Activated CD4-positive, alpha-beta T cell treated with anti-CD3 and anti-CD28 coated beads, Interleukin-2, amount 10 ng/mL, durations not matched to agents 24 days and 14 days (primary cell): ENCODE data around the gene ICAM4. TPM values are rescaled to one million over a fixed set of nuclear protein-coding genes. Genes with fewer than 3 reads are reported as not detected.

Source experiments
- DNase-seq: peaks from one replicate; pipeline ENCODE4 v3.0.0; 2022
- H3K27ac Mint-ChIP-seq: one replicate; pipeline ENCODE4 v1.8.0; 2022; ENCODE audit warnings: mild to moderate bottlenecking, mixed read lengths
- H3K27me3 Mint-ChIP-seq: one replicate; pipeline ENCODE4 v1.8.0; 2022; ENCODE audit warnings: mixed read lengths
- H3K36me3 Mint-ChIP-seq: one replicate; pipeline ENCODE4 v1.8.0; 2022; ENCODE audit warnings: low read depth, mild to moderate bottlenecking, mixed read lengths
- H3K4me1 Mint-ChIP-seq: one replicate; pipeline ENCODE4 v1.8.0; 2021; ENCODE audit warnings: mixed read lengths
- H3K4me3 Mint-ChIP-seq: one replicate; pipeline ENCODE4 v1.8.0; 2022; ENCODE audit warnings: mild to moderate bottlenecking, moderate library complexity, mixed read lengths
- H3K9me3 Mint-ChIP-seq: one replicate; pipeline ENCODE4 v1.8.0; 2021; ENCODE audit warnings: mixed read lengths
- intact Hi-C: fragments of 100-400 bp; cut with micrococcal nuclease; formaldehyde crosslinking; loops from one replicate; pipeline ENCODE4 v1.15.1; 2023
- total RNA-seq: library from RNA; stranded (reverse); gene quantifications from 2 replicates; pipeline ENCODE4 v1.2.3, GENCODE V29; 2022

Gene ICAM4
- total RNA-seq, 1 donor from 2014 or later, result 0.79 TPM

DNA sequence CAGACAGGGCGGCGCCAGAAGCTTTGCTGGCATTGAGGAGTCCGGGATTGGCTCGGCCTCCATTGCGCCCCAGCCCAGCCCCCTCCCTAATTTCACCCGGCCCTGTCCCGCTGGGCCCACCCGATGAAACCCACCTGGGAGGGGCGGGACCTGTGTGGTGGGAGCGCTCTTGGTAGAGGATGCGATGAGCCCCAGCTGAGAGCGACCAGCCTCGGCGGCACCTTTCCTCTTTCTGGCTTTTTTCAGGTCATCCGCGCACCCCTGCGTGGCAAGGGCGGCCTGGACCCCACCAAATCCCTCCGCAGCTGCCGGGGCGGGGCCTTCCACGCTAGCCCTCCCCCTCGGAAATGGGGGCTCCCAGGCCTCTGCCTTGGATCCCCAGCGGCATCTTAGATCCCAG is 22.7 kb downstream of the ICAM4 start, which contains the start of gene ZGLP1:
Gene ZGLP1 (minus strand): TSS at position 393 of the 400 bp plus-strand sequence.
- Mint-ChIP-seq H3K27ac (no peak within 1 kb of the TSS), H3K9me3 (no peaks in the 10 kb centered on the region), H3K36me3 (peaks cover 1% of the 10 kb centered on the region), H3K27me3 (no peaks in the 10 kb centered on the region), H3K4me3 (no peak within 1 kb of the TSS), H3K4me1 (peaks cover 8% of the 10 kb centered on the region)
- intact Hi-C loops, result no loop called here
- no peak for DNase-seq

DNA sequence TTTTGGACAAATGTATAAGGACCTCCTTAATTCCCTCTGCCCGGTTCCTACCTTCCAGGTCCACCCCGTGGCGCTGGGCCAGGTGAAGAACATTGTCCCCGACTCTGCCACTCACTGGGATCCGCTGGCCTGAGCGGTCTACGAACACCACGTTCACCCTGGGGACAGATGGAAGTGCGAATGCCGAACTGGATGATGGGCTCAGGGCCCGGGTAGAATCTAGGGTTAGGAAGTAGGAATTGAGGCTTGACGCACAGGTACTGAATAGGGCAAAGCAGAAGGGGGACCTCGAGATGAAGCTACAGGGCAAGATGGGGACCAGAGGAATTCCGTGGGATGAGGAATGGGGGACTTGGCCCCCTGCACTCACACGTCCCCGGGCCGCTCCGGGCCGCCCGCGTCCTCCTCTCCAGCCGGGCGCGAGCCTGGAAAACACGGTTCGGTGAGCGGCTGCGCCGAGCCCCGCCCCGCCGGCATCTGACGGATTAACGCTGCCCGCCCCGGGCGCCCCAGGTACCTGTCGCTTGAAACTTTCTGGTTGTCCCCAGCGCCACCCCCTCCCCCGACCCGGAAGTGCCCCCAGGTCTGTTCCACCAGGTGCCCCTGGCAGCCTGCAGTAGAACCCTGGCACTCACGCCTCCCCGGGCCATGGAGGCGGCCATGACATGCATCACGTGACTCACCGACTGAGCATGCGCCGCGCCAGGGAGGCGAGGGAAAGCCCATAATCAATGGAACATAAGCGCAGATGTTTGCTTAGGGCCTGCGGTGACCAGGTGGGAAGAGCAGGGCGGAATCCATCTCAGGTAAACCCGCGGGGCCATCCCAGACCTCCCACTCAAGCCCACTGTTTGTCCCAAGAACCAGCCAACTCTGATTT is 28.8 kb downstream of the ICAM4 start, which contains the start of gene FDX2:
Gene FDX2 (minus strand): TSS at position 681 of the 880 bp plus-strand sequence. CDS start 19 bp downstream, at position 662.
- Mint-ChIP-seq H3K4me3 (peak within 1 kb of the TSS; percentile 86), H3K36me3 (peaks cover 21% of the 10 kb centered on the region), H3K27me3 (no peaks in the 10 kb centered on the region), H3K27ac (peak within 1 kb of the TSS; percentile 83), H3K9me3 (no peaks in the 10 kb centered on the region), H3K4me1 (peaks cover 14% of the 10 kb centered on the region)
- intact Hi-C loops, result loop anchor here (5.0 kb wide), 1 partner anchor 43 kb away; the partner anchor contains the start of gene ICAM1
- peak; percentile 97 for DNase-seq

DNA sequence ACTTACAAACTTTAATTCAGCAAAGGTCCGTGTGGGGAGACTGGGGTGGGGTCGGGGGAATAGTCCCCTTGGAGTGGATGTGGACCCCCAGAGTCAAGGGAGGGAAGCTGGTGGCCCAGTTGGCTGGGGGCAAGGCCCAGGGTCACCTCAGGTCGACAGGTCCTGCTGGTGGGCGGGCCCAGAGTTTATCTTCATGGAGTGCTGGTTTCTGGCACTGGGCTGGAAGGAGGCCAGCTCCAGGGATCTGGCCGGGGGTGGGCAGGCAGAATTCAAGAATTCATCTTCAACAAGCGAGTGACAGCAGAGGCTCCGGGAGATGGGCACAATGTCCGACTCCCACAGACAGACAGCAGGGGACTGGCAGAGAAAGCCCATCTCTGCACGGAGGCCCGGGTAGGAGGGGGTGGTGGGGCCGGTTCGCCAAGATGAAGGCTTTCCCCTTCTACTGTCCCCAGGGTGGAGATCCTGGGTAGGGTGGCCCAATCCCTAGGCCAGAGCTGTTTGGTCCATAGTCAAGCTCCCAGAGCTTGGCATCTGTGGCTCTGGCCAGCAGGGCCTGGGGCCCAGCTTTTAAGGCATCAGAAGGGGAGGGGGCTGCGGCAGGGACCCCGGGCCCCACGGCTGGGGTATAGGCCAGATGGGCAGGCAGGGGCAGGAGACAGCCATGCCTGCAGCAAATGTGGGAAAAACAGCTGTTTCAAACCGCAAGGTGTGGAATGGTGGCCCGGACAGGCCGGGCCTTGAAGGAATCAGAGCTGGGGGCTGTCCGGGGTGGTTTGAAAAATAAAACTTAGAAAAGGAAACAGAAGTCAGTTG is 29.7 kb downstream of the ICAM4 start:
- Mint-ChIP-seq H3K4me1 (peaks cover 14% of the 10 kb centered on the region), H3K9me3 (no peaks in the 10 kb centered on the region), H3K36me3 (peaks cover 21% of the 10 kb centered on the region), H3K27ac (peak overlapping the region; percentile 83), H3K27me3 (no peaks in the 10 kb centered on the region), H3K4me3 (peak overlapping the region; percentile 86)
- no peak for DNase-seq
- intact Hi-C loops, result loop anchor here (5.0 kb wide), 1 partner anchor 44 kb away; the partner anchor contains the start of gene ICAM1

DNA sequence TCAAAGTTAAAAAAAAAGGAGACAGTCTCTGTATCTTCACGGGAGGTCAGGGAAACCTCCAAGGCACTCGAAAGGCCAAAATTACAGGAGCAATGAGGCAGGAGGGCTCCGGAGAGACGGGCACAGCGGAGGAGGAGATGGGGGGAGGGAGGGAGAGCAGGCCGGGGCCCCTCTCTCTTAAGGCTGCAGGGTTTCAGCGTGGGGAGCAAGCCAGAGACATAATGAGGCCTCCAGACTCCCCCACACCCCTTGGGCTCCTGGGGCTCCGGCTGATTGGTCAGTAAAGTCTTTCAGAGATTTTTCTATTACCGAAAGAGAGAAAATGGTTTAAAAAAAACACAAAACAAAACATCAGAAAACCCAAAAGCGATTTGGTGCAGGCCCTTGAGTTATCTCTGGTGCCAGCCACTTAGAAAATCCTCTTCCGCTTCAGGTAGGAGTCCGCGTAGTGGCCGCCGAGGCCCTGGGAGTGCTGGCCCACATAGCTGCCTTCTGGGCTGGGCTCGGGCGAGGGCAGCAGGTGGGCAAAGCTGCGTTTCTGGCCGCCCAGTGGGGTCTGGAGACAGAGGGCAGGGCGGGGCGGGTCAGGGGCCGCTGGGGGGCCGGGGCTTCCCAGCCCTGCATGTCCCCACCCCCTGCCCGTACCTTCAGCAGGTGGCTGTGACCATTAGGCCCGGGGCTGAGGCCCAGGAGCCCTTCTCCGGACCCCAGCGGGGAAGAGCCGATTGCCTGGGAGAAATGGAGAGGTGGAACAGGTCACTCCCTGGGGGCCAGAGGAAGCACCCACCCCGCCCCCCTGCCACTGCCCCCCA is 30.5 kb downstream of the ICAM4 start:
- H3K4me1 Mint-ChIP-seq, result peaks cover 14% of the 10 kb centered on the region
- H3K4me3 Mint-ChIP-seq, result no peak overlapping the region
- DNase-seq, result no peak
- H3K27ac Mint-ChIP-seq, result no peak overlapping the region
- no peaks in the 10 kb centered on the region for H3K9me3 Mint-ChIP-seq
- H3K36me3 Mint-ChIP-seq, result peaks cover 26% of the 10 kb centered on the region
- no peaks in the 10 kb centered on the region for H3K27me3 Mint-ChIP-seq
- intact Hi-C loops, result loop anchor here (5.0 kb wide), 1 partner anchor 45 kb away; the partner anchor contains the start of gene ICAM1

DNA sequence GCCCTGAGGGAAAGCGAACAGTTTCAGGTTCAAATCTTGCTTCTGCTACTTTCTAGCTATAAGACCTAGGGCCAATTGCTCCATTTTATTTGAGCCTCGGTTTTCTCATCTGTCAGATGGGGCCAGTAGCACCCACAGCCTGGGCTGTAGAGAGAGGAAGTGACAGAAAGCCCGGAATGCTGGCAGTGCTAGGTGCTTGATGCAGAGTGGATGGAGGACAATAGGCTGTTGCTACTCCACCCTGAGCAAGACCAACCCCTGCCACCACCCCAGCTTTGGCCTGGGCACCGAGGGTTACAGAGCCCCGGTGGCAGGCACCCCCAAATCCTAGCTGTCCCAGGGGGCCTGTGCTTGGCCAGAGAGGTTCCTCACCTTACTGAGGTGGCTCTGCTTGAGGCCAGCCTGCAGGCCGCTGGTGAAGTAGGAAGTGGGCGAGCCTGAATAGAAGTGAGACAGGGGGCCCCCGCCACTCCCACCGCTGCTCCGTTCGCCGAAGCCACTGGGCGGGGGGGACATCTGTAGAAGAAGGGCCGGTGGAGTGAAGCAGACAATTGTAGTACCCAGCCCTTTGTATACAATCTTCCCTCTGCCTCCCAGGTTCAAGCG is 31.2 kb downstream of the ICAM4 start:
- intact Hi-C loops, result loop anchor here (5.0 kb wide), 1 partner anchor 46 kb away; the partner anchor contains the start of gene ICAM1
- Mint-ChIP-seq H3K9me3 (no peaks in the 10 kb centered on the region), H3K27me3 (no peaks in the 10 kb centered on the region), H3K4me3 (no peak overlapping the region), H3K4me1 (peaks cover 14% of the 10 kb centered on the region), H3K36me3 (peaks cover 26% of the 10 kb centered on the region), H3K27ac (no peak overlapping the region)
- DNase-seq, result no peak

DNA sequence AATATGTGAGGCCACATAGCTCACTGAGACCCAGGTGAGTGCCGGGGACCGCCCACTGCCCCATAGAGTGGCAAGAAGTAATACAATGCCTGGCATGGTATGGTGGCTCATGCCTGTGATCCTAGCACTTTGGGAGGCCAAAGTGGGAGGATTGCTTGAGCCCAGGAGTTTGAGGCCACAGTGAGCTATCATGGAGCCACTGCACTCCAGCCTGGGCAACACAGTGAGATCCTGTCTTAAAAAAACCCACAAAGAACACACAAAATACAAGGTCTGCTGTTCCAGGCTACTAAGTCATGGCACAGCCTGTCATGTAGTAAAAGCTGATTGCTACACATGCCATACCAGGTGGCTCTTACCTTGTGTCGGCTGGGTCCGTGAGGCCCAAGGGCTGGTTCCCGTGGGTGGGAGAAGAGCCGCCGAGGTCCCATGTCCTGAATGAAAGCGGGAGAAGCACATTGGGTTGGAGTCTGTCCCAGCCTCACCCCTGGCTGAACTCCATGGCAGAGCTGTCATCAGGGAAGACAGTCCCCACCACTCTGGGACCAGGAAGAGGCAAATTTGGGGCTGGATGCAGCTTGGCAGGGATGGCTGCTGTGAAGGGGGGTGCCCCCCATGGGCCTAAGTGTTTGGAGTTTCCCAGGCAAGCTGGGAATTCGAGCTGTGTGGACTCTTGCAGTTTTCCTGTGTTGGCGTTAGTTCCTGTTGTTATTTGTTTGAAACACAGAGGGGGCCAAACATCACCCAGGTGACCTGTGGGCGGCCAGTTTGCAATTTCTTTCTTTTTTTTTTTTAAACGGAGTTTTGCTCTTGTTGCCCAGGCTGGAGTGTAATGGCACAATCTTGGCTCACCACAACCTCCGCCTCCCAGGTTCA is 32.3 kb downstream of the ICAM4 start:
- Mint-ChIP-seq H3K4me1 (peaks cover 14% of the 10 kb centered on the region), H3K36me3 (peaks cover 31% of the 10 kb centered on the region), H3K27me3 (no peaks in the 10 kb centered on the region), H3K27ac (no peak overlapping the region), H3K4me3 (no peak overlapping the region), H3K9me3 (no peaks in the 10 kb centered on the region)
- intact Hi-C loops, result loop anchor here (5.0 kb wide), 1 partner anchor 47 kb away; the partner anchor contains the start of gene ICAM1
- DNase-seq, result no peak

DNA sequence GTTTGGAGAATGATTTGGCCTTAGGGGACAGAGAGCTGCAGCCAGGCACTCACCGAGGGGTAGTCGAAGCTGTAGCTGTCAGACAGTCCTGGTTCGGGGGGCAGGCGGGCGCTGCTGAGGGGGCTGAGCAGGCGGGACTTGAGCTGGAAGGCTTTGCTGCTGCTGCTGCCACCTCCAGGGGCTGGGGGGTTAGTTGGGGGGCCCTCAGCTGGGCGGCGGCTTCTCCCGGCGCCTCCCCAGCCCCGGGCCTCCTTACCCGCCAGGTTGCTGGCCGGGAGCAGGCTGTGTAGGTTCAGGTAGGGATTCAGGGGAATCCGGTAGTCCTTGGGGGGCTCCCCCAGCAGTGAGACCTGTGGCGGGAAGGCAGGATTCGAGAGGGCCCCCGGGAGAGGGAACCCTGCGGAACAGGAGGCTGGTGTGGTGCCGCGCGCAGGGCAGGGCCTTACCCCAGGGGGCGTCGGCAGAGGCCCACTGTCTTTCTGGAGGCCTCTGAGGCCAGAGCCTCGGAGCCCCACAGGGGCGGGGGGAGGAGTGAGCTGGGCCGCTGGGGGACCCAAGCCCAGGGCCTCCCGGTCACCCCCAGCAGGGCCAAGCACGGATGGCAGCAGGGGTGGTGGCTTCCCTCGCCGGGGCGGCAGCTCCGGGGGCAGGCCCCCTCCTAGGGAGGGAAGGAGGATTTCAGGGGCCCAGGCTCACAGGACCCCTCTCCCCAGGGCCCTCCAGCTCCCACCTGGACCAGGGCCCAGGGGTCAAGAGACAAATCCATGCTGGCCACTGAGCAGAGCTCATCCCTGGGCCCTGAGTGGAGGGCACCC is 34.1 kb downstream of the ICAM4 start:
- Mint-ChIP-seq H3K9me3 (no peaks in the 10 kb centered on the region), H3K27ac (no peak overlapping the region)

DNA sequence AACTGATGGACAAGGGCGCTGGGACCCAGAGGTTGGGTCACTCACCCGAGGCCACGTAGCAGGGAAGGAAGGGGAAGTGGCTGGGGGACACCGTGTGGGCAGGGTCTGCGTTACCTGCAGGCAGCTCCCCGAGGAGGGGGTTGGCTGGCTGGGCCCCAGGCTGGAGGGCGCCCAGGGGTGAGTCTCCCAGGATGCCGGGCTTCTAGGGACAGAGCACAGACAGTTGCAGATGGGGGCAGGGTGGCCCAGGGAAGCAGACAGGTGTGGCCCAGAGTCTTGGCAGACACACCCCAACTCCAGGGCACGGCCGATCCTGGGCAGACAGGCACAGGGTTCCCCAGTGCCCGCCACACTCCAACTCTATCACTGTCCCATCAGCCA is 34.7 kb downstream of the ICAM4 start:
- Mint-ChIP-seq H3K4me3 (no peak overlapping the region), H3K27me3 (no peaks in the 10 kb centered on the region), H3K4me1 (peaks cover under 1% of the 10 kb centered on the region), H3K27ac (no peak overlapping the region), H3K9me3 (no peaks in the 10 kb centered on the region), H3K36me3 (peaks cover 34% of the 10 kb centered on the region)
- DNase-seq, result no peak
- intact Hi-C loops, result no loop called here

More for the DNA sequence above, 34.1 kb downstream of the ICAM4 start:
- intact Hi-C loops, result no loop called here
- peaks cover 6% of the 10 kb centered on the region for H3K4me1 Mint-ChIP-seq
- H3K36me3 Mint-ChIP-seq, result peaks cover 37% of the 10 kb centered on the region
- H3K4me3 Mint-ChIP-seq, result no peak overlapping the region
- no peak for DNase-seq
- H3K27me3 Mint-ChIP-seq, result no peaks in the 10 kb centered on the region

DNA sequence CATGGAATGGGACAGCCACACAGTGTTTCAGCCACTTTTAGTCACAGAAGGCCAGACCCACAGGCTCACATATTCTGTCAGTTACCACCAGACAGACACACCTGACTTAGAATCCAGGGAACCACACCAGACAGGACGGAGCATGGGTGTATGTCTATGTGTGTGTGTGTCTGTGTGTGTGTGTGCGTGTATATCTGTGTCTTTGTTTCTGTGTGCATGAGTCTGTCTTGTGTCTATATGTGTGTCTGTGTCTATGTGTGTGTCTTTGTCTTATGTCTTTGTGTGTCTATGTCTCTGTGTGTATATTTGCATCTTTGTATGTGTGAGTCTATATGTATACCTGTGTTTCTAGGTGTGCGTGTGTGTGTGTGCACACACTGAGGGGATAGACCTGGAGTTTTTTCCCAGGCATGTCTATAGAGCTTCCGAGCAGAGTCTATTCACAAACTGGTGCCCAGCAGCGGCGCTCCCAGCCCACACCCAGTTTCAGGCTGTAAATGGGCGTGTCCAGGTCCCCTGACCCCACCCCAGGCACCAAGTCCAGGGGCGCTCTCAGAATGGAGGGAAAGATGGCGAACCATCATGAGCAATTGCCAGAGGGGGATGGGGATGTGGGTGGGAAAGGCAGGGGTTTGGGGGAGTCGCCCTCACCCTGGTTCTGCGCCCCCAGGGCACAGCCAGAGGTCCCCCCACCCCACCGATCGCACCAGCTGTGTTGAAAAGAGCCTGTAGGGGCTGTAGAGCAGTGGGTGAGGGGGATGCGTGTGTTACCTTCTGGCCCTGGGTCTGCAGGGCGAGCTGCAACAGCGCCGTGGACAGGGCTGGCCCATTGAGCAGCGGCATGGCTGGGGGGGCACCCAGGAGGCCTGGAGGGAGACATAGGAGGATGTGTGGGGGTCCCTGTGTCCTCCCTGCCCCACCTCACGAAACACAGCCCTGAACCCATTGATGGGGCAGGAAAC is 35.4 kb downstream of the ICAM4 start:
- Mint-ChIP-seq H3K4me3 (no peak overlapping the region), H3K27me3 (no peaks in the 10 kb centered on the region), H3K9me3 (no peaks in the 10 kb centered on the region), H3K27ac (no peak overlapping the region), H3K4me1 (no peaks in the 10 kb centered on the region), H3K36me3 (peaks cover 34% of the 10 kb centered on the region)
- DNase-seq, result no peak
- intact Hi-C loops, result no loop called here

DNA sequence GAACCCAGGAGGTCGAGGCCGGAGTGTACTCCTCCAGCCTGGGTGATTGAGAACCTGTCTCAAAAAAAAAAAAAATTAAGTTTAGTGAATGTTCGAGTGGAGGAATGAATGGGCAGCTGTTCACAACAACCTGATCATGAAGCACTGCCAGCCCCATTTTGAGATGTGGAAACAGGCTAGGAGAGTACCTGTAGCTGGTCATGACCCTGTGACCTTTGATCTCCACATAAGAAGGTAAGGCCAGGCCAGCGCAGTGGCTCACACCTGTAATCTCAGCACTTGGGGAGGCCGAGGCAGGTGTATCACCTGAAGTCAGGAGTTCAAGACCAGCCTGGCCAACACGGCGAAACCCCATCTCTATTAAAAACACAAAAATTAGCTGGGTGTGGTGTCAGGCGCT is 39.0 kb downstream of the ICAM4 start:
- peaks cover 41% of the 10 kb centered on the region for H3K36me3 Mint-ChIP-seq

DNA sequence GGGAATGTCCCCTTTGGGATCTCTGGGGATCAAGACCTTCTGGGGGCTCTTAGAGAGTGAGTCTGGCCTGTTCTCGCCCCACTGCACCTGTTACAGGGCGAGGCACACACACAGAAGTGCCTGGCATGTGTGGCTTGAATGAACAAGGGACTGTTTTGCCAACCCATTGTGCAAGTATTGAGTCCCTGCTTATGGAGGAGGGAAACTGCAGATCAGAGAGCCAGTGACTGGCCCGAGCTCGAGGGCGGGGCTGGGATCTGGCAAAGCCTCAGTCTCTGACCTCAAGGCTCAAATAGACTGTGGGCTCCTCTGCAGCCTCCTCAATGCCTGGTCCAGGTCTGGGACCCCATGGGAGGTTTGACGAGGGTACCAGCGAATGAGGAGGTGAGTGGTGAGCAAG is 41.0 kb downstream of the ICAM4 start:
- H3K36me3 Mint-ChIP-seq, result peaks cover 44% of the 10 kb centered on the region
- no peak overlapping the region for H3K4me3 Mint-ChIP-seq
- no peak overlapping the region for H3K27ac Mint-ChIP-seq
- H3K27me3 Mint-ChIP-seq, result no peaks in the 10 kb centered on the region
- H3K9me3 Mint-ChIP-seq, result no peaks in the 10 kb centered on the region
- peaks cover 9% of the 10 kb centered on the region for H3K4me1 Mint-ChIP-seq
- no peak for DNase-seq
- intact Hi-C loops, result no loop called here

More for the DNA sequence above, 39.0 kb downstream of the ICAM4 start:
- Mint-ChIP-seq H3K4me3 (no peak overlapping the region), H3K27me3 (no peaks in the 10 kb centered on the region), H3K9me3 (no peaks in the 10 kb centered on the region), H3K27ac (no peak overlapping the region), H3K4me1 (no peaks in the 10 kb centered on the region)
- intact Hi-C loops, result no loop called here
- DNase-seq, result no peak
